GM10847 (cell line): ENCODE measurements around the gene ACKR1.

Experiments used
- POLR2A ChIP-seq: IDR thresholded peaks from 2 replicates; pipeline ENCODE4 v1.6.1; 2011; ENCODE audit not compliant: insufficient read length; ENCODE audit errors: extremely low read depth

The ACKR1 gene

GRCh38 chr1:159177272-159177907 is 27.3 kb upstream of the ACKR1 start:
- TF ChIP-seq POLR2A = no peak

GRCh38 chr1:159179906-159180305 is 24.8 kb upstream of the ACKR1 start:
- TF ChIP-seq POLR2A = no peak

- TF ChIP-seq POLR2A = no peak
These were observed 24.2 kb upstream of the ACKR1 start for GRCh38 chr1:159180516-159180915.

- no peak for TF ChIP-seq POLR2A
These were observed 23.2 kb upstream of the ACKR1 start for GRCh38 chr1:159181328-159182024.

GRCh38 chr1:159184201-159184600 is 20.5 kb upstream of the ACKR1 start:
- no peak for TF ChIP-seq POLR2A

GRCh38 chr1:159185121-159185520 is 19.6 kb upstream of the ACKR1 start:
- TF ChIP-seq POLR2A = no peak

GRCh38 chr1:159187033-159187432 is 17.6 kb upstream of the ACKR1 start:
- no peak for TF ChIP-seq POLR2A

GRCh38 chr1:159187647-159188374 is 16.9 kb upstream of the ACKR1 start:
- no peak for TF ChIP-seq POLR2A

- TF ChIP-seq POLR2A = no peak
These were observed 16.3 kb upstream of the ACKR1 start for GRCh38 chr1:159188375-159188788.

- TF ChIP-seq POLR2A = no peak
These were observed 14.2 kb upstream of the ACKR1 start for GRCh38 chr1:159190441-159190840.

GRCh38 chr1:159196543-159196942 is 8.1 kb upstream of the ACKR1 start:
- TF ChIP-seq POLR2A = no peak

GRCh38 chr1:159197561-159198557 is 6.8 kb upstream of the ACKR1 start:
- no peak for TF ChIP-seq POLR2A

- no peak for TF ChIP-seq POLR2A
These were observed 4.8 kb upstream of the ACKR1 start for GRCh38 chr1:159199901-159200300.

GRCh38 chr1:159200769-159201168 is 3.9 kb upstream of the ACKR1 start:
- no peak for TF ChIP-seq POLR2A

- TF ChIP-seq POLR2A = no peak
These were observed 3.0 kb upstream of the ACKR1 start for GRCh38 chr1:159201642-159202041.

GRCh38 chr1:159203610-159204009 is 1.1 kb upstream of the ACKR1 start:
- TF ChIP-seq POLR2A = no peak

- no peak for TF ChIP-seq POLR2A
These were observed 550 bp downstream of the ACKR1 start for GRCh38 chr1:159205225-159205624.
